ENCODE measurements around the gene RBBP4.
"Not testable (repeated sequence)": the region's sequence is repeated elsewhere in the genome, so short reads cannot be mapped to it uniquely, and the experiment has no call there.

The RBBP4 gene

DNA sequence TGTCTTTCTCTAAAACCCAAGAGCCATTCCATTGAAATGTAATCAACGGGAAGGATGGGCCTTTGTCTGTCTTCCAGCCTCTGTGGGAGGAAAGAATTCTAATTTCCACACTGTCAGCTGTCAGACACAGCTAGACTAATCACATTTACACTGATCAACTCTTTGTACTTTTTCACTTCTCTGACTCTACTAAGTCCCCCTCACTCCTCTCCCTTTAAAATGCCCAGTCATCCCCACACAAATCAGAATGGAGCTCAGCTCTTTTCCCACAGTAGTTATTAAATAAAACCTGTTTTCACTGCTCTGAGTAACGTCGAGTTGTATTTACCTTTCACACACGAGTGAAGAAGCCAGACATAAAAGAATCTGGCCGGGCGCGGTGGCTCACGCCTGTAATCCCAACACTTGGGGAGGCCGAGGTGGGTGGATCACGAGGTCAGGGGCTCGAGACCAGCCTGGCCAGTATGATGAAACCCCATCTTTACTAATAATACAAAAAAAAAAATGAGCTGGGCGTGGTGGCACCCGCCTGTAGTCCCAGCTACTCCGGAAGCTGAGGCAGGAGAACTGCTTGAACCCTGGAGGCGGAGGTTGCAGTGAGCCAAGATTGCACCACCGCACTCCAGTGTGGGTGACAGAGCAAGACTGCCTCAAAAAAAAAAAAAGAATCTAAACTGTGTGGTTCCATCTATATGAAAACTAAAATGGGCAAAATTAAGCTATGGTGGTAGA is 13.9 kb upstream of the RBBP4 start:
- DNase-seq (ENCODE audit: low read depth), result no peak
- no peak overlapping the region for H3K4me3 ChIP-seq (ENCODE audit: low read depth, low read length)

DNA sequence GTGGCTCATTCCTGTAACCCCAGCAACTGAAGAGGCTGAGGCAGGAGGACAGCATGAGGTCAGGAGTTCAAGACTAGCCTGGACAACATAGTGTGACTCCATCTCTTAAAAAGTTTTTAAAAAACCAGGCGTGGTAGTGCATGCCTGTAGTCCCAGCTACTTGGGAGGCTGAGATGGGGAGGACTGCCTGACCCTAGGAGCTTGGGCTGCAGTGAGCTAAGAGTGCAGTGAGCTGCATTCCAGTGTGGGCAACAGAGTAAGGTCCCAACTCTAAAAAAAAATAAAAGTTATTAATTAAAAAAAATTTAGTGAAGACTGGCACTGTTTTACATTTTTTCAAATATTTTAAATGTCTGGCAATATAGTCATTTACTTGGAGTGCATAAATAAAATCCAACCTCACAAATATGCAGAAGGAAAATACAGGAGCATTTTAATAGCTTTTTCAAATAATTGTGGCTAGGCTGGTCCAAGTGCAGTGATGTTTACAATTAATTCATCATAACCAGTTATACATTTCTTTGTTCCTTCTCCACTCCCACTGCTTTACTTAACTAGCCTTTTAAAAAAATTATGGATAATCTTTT is 11.4 kb upstream of the RBBP4 start:
- H3K4me3 ChIP-seq (ENCODE audit: low read depth, low read length), result no peak overlapping the region
- DNase-seq (ENCODE audit: low read depth), result no peak

DNA sequence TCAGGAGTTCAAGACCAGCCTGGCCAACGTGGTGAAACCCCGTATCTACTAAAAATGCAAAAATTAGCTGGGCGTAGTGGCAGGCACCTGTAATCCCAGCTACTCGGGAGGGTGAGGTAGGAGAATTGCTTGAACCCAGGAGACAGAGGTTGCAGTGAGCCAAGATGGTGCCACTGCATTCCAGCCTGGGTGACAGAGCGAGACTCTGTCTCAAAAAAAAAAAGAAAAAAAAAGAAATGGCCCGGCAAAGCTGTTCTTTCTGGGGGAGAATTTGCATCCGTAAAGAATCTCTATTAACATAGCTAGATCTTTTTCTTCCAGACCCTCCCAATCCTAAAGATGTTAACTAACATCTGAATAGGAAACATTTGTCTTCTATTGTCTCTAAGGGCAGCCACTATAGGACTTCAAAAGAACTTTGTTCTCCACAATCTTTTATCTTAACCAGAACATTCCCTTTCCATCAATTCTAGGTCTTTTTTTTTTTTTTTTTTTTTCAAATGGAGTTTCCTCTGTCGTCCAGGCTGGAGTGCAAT is 8.6 kb upstream of the RBBP4 start:
- not testable (repeated sequence) for H3K4me3 ChIP-seq (ENCODE audit: low read depth, low read length); DNase-seq (ENCODE audit: low read depth)

DNA sequence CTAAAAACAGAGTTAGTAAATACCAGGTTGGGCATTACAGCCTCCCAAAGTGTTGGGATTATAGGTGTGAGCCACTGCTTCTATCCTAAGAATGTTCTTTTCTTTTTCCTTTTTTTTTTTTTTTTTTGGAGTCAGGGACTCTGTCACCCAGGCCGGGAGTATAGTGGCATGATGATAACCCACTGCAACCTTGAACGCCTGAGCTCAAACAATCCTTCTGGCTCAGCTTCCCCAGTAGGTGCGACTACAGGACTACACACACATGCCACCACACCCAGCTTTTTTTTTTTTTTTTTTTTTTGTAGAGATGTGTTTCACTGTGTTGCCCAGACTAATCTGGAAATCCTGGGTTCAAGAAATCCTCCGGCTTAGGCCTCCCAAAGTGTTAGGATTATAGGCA is 6.6 kb upstream of the RBBP4 start:
- no peak overlapping the region for H3K4me3 ChIP-seq (ENCODE audit: low read depth, low read length)

DNA sequence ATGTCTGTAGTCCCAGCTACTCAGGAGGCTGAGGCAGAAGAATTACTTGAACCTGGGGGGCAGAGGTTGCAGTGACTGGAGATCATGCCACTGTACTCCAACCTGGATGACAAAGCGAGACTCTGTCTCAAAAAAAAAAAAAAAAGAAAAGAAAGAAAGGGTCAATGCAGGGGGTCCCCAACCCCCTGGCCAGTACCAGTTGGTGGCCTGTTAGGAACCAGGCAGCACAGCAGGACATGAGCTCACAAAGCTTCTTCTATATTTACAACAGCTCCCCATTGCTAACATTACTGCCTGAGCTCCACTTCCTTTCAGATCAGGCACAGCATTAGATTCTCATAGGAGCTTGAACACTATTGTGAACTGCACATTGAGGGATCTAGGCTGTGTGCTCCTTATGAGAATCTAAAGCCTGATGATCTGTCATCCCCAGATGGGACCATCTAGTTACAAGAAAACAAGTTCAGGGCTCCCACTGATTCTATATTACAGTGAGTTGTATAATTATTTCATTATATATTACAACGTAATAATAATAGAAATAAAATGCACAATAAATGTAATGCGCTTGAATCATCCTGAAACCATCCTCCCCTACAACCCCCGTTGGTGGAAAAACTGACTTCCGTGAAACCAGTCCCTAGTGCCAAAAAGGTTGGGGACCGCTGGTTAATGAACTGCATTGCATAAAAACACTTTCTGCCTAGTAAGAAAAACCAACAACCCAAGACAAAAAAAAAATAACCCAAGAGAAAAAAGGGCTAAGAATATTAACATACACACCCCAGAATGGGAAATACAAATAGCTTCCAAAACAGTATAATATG is 3.5 kb upstream of the RBBP4 start:
- no peak for DNase-seq (ENCODE audit: low read depth)
- no peak overlapping the region for H3K4me3 ChIP-seq (ENCODE audit: low read depth, low read length)

More for the DNA sequence above, 6.6 kb upstream of the RBBP4 start:
- DNase-seq (ENCODE audit: low read depth), result no peak

DNA sequence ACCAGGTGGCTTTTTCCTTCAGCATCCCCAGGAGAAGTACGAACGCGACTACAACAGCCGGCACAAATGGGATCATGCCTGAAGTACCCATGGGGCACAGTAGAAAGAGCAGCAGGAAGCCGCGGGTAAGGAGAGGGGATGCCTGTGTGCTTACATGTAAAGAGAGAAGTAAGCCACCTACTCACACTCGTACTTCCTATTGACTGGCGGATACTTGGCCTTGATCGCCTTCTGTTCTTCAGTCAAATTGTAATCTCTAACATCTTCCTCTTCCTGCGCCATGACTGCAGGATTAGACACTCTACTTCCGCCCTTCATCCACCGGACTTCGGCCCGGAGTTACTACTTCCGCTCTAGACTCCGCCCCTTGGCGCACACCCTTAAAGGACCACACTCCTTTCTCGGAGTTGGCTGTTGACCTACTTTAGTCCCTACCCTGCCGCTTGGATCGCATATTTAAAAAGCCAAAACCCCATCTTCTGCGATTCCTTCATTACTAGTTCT is 708 bp upstream of the RBBP4 start, which contains the start of gene ZBTB8OS:
Gene ZBTB8OS, minus strand, starts transcription at position 303 of the 504 bp plus-strand sequence. Its CDS starts 21 bp downstream, at position 282.
- H3K4me3 ChIP-seq (ENCODE audit: low read depth, low read length), result peak within 1 kb of the TSS; percentile 84
- DNase-seq (ENCODE audit: low read depth), result peak; percentile 70

DNA sequence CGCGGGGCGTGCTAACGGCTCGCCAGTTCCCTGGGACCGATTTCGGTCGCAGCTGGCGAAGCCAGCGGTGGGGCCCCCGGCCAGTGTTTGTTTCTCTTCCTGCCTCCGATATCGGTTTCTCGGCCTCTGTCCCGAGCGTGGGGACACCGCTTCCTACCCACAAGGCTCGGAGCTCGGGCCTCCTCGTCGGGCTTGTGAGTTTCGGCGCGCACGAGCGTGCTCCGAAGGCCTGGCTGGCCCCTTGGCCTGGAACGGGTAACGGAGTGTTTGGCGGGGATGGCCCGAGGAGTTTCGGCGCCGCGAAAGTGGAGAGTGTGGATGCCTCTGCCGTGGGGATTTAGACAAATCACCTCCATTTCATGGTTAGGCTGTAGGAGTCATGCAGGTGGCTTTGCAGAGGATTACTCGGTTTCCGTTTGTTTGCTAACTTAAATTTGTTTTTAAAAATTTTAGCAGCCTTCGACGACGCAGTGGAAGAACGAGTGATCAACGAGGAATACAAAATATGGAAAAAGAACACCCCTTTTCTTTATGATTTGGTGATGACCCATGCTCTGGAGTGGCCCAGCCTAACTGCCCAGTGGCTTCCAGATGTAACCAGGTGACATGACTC is 559 bp downstream of the RBBP4 start:
- peak overlapping the region; percentile 84 for H3K4me3 ChIP-seq (ENCODE audit: low read depth, low read length)
- peak; percentile 4 for DNase-seq (ENCODE audit: low read depth)

DNA sequence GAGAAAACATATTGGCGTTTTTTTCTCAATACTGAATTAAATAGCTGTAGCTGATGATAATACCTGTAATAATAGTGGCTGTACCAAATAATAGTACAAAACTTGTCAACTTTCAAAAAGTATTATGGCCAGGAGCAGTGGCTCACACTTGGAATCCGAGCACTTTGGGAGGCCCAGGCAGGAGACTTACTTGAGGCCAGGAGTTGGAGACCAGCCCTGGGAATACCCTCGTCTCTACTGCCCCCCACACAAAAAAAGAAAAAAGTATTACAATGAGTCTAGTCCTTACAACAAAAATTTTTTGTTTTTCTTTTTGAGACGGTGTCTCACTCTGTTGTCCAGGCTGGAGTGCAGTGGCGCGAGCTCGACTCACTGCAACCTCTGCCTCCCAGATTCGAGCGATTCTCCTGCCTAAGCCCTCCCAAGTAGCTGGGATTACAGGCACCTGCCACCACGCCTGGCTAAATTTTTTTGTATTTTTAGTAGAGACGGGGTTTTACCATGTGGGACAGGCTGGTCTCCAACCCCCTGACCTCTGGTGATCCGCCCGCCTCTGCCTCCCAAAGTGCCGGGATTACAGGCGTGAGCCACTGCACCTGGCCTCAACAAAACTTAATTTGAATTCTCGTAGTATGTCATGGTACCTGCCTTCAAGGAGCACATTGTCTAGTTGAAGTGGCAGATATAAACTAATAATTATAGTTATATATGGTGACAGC is 1.4 kb downstream of the RBBP4 start:
- DNase-seq (ENCODE audit: low read depth), result no peak
- H3K4me3 ChIP-seq (ENCODE audit: low read depth, low read length), result peak overlapping the region; percentile 84

DNA sequence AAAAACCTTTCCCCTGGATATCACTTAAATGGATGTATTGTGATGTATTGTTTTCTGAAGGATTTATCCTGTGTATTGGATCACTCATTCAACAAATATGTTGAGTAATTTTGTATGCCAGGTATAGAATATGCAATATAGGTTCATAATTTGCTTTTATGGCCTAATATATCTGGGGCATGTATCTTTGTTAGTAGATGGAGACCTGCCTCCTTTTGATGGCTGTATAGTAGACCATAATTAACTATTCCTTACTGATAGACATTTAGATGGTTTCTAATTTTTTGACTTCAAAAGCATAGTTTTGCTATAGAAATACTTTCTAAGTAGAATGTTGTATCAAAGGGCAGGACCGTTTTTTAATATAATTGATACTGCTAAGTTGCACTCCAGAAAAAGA is 8.6 kb downstream of the RBBP4 start:
- no peak for DNase-seq (ENCODE audit: low read depth)
- H3K4me3 ChIP-seq (ENCODE audit: low read depth, low read length), result no peak overlapping the region

DNA sequence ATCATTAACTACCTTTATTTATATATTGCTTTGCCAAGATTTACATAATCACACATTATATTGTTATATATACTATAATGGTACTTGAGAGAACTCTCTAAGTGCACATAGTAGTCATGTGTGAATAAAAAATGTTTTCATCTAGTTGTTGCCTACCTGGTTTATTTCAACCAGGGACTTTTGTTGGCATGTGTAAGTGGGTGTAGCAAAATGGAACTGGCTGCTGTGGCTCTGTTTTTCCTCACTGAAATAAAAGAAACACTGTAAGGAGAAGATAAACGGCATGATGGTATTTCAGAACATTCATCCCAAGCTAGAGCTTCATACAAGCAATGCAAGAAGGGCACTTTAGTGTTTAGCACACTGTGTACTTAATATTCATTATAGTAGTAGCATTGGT is 14.9 kb downstream of the RBBP4 start:
- H3K4me3 ChIP-seq (ENCODE audit: low read depth, low read length), result no peak overlapping the region
- DNase-seq (ENCODE audit: low read depth), result no peak

DNA sequence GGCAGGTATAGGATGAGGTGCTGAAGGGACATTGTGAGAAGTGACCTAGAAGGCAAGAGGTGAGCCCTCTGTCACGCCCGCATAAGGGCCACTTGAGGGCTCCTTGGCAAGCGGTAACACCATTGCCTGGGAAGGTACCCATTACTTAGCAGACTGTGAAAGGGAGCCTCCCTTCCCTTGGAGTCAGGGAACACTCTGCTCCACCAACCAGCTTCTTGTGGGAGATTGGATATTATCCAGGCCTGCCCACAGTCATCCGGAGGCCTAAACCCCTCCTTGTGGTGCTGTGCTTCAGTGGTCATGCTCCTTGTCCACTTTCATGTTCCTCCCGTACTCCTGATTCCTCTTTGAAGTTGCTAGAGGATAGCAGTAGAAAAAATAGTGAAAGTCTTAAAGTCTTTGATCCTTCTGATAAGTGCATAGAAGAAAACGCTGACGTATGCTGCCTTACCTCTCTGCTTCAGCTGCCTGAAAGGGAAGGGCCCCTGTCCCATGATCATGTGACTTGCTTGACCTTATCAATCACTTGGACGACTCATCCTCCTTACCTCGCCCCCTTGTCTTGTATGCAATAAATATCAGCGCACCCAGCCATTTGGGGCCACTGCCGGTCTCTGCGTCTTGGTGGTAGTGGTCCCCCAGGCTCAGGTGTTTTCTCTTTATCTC is 16.0 kb downstream of the RBBP4 start:
- no peak overlapping the region for H3K4me3 ChIP-seq (ENCODE audit: low read depth, low read length)
- DNase-seq (ENCODE audit: low read depth), result no peak

DNA sequence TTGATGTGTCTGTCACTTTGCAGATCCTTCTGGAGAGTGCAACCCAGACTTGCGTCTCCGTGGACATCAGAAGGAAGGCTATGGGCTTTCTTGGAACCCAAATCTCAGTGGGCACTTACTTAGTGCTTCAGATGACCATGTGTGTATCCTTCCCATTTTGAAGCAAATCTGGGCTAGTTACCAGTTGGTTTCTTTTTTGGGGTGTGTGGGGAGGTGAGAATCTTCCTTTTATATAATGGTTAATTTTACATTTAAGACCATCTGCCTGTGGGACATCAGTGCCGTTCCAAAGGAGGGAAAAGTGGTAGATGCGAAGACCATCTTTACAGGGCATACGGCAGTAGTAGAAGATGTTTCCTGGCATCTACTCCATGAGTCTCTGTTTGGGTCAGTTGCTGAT is 17.7 kb downstream of the RBBP4 start:
- not testable (repeated sequence) for H3K4me3 ChIP-seq (ENCODE audit: low read depth, low read length); DNase-seq (ENCODE audit: low read depth)

DNA sequence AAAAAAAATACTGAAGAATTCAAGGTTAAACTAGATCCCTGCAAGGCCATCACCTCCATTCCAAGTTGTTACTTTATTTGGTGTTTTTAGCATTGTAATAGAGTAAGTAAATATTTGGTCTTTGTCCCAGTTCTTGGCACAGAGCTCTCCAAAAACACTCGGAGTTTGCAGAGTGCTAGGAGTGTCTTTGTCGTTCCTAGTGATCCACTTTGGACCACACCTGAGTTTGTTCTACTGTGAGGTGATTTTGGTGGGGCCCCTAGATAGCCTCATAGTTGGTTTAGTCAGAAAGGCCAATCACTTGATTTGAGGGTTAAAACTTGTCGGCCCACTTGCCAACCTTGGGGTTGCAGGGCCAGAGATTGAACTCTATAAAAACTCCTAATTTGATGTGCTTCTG is 25.9 kb downstream of the RBBP4 start:
- no peak for DNase-seq (ENCODE audit: low read depth)
- no peak overlapping the region for H3K4me3 ChIP-seq (ENCODE audit: low read depth, low read length)

DNA sequence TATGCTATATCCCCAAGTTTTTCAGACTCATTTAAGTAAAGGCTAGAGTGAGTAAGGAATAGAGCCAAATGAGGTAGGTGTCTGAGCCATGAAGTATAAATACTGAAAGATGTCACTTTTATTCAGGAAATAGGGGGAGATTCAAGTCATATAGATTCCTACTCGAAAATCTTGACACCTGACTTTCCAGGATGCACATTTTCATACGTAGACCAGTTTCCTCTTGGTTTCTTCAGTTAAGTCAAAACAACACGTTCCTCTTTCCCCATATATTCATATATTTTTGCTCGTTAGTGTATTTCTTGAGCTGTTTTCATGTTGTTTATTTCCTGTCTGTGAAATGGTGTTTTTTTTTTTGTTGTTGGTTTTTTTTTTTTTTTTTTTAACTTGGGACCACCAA is 29.0 kb downstream of the RBBP4 start:
- H3K4me3 ChIP-seq (ENCODE audit: low read depth, low read length); DNase-seq (ENCODE audit: low read depth): not testable (repeated sequence)

DNA sequence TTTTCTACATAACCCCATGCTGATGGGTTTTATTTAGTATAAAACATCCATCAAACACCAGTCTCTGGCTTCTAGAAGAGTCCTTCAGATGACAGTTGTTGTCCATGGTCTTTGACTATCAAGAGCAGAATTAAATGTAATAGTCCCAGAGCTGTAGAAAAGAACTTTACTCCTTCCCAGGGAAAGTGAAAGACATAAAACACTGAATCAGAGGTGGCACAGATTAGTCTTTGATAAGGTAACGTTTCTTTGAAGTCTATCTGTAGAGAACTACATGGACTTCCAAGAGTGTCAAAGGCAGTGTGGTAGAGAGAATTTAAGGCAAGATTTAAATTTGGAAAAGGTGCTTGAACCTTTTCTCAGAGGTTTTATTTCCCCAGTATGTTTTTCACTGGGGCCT is 29.6 kb downstream of the RBBP4 start:
- no peak overlapping the region for H3K4me3 ChIP-seq (ENCODE audit: low read depth, low read length)
- no peak for DNase-seq (ENCODE audit: low read depth)

DNA sequence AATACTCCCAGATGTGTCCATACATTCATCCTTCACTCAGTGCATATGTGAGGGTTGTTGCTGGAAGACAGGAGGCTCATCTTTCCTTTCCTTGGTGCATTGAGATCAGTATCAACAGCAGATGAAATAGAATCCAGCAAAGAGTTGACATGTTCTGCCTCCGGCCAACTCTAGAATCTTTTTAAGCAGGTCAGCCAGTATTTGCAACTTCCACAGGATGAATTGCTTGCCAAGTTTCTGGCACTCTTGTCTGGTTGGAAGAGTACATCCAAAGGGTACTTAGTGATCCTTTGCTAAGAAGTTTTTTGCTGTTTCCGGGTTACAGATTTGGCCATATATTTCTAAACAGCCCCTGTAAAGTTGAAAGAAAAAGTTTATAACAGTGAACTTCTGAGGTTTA is 30.5 kb downstream of the RBBP4 start:
- no peak for DNase-seq (ENCODE audit: low read depth)
- H3K4me3 ChIP-seq (ENCODE audit: low read depth, low read length), result no peak overlapping the region

DNA sequence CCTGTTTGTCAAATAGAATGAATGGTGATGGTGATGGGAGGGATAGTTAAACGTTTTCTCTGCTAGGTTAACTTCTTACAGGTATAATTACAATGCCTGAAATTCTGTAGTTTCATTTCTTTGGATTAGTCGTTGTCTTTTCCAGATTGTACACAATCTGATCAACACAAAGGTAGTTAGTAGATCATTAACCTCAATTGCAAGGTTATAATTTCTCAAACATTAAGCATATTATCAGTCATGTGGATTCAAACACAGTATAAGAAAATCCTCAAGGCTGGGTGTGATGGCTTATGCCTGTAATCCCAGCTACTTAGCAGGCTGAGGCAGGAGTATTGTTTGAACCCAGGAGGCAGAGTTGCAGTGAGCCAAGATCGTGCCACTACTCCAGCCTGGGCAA is 31.0 kb downstream of the RBBP4 start:
- H3K4me3 ChIP-seq (ENCODE audit: low read depth, low read length), result no peak overlapping the region
- DNase-seq (ENCODE audit: low read depth), result no peak

DNA sequence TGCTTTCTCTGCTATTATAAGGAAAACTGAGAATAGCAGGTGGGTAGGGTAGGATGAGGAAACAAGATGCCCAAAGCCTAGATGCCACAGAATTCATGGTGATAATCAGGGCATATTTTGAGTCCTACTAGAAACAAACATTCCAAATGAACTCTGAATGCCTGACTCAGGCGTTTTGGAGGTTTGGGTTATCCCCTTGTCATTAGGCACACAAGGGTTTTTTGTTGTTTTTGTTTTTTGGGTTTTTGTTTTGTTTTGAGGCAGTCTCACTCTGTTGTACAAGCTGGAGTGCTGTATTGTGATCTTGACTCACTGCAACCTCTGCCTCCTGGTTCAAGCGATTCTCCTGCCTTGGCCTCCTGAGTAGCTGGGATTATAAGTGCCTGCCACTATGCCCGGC is 32.4 kb downstream of the RBBP4 start:
- no peak for DNase-seq (ENCODE audit: low read depth)
- H3K4me3 ChIP-seq (ENCODE audit: low read depth, low read length), result no peak overlapping the region

All from skeletal muscle cell (primary cell).